Right kidney (tissue), 9 donors: ENCODE results near the gene ALOX5.
"Not testable (repeated sequence)": the region's sequence is repeated elsewhere in the genome, so short reads cannot be mapped to it uniquely, and the experiment has no call there.

Source experiments
- DNase-seq: peaks from one replicate; pipeline ENCODE4 v3.0.0-alpha.2; 2016
- long read RNA-seq, 8 donors: transcript quantifications; one replicate each; lab custom pipeline, GENCODE V29; 2026

The ALOX5 gene
- long read RNA-seq, donor 1: 0 reads
- long read RNA-seq, donor 2: 0 reads
- long read RNA-seq, donor 3: 0 reads
- long read RNA-seq, donor 4, partial matches to known transcripts: 0 of 1 reads
- long read RNA-seq, donor 4, other reads (novel, unspliced or antisense): 0 of 1 reads
- long read RNA-seq, donor 5: 0 reads
- long read RNA-seq, donor 6, partial matches to known transcripts: 0 of 1 reads
- long read RNA-seq, donor 6, other reads (novel, unspliced or antisense): 0 of 1 reads
- long read RNA-seq, donor 7: 0 reads
- long read RNA-seq, donor 8, partial matches to known transcripts: 0 of 1 reads
- long read RNA-seq, donor 8, other reads (novel, unspliced or antisense): 0 of 1 reads

- peak; percentile 62 for DNase-seq
Measured at GRCh38 chr10:45373576-45374349, at the start of gene ALOX5. TSS of gene ALOX5 (plus strand) at chr10:45374216. CDS start at chr10:45374280, 64 bp downstream.

GRCh38 chr10:45325116-45325515 is 48.9 kb upstream of the ALOX5 start:
- no peak for DNase-seq

GRCh38 chr10:45326864-45327263 is 47.2 kb upstream of the ALOX5 start:
- not testable (repeated sequence) for DNase-seq

GRCh38 chr10:45331824-45332223 is 42.2 kb upstream of the ALOX5 start:
- not testable (repeated sequence) for DNase-seq

- DNase-seq: no peak
Measured at GRCh38 chr10:45339894-45340293, 34.1 kb upstream of the ALOX5 start.

GRCh38 chr10:45340420-45340819 is 33.6 kb upstream of the ALOX5 start:
- not testable (repeated sequence) for DNase-seq

- DNase-seq: not testable (repeated sequence)
Measured at GRCh38 chr10:45346652-45347335, 27.2 kb upstream of the ALOX5 start.

- not testable (repeated sequence) for DNase-seq
Measured at GRCh38 chr10:45347464-45347863, 26.6 kb upstream of the ALOX5 start.

- DNase-seq: not testable (repeated sequence)
Measured at GRCh38 chr10:45348196-45348765, 25.7 kb upstream of the ALOX5 start.

GRCh38 chr10:45353186-45353585 is 20.8 kb upstream of the ALOX5 start:
- no peak for DNase-seq

- no peak for DNase-seq
Measured at GRCh38 chr10:45354261-45354660, 19.8 kb upstream of the ALOX5 start.

- DNase-seq: no peak
Measured at GRCh38 chr10:45355494-45355893, 18.5 kb upstream of the ALOX5 start.

- not testable (repeated sequence) for DNase-seq
Measured at GRCh38 chr10:45358961-45359360, 15.1 kb upstream of the ALOX5 start.

GRCh38 chr10:45361983-45362799 is 11.8 kb upstream of the ALOX5 start:
- not testable (repeated sequence) for DNase-seq

- not testable (repeated sequence) for DNase-seq
Measured at GRCh38 chr10:45367643-45368042, 6.4 kb upstream of the ALOX5 start.

- no peak for DNase-seq
Measured at GRCh38 chr10:45368181-45368580, 5.8 kb upstream of the ALOX5 start.

GRCh38 chr10:45370202-45370955 is 3.6 kb upstream of the ALOX5 start:
- no peak for DNase-seq

GRCh38 chr10:45371560-45371959 is 2.5 kb upstream of the ALOX5 start:
- DNase-seq: no peak

- no peak for DNase-seq
Measured at GRCh38 chr10:45372251-45372951, 1.6 kb upstream of the ALOX5 start.

GRCh38 chr10:45373003-45373575 is 927 bp upstream of the ALOX5 start:
- peak; percentile 45 for DNase-seq
